Measurements from ENCODE around the gene CES3. TPM values are rescaled to one million over a fixed set of nuclear protein-coding genes. Genes with fewer than 3 reads are reported as not detected.
"Not testable (repeated sequence)": the region's sequence is repeated elsewhere in the genome, so short reads cannot be mapped to it uniquely, and the experiment has no call there.

Gene CES3
- total RNA-seq, 1 experiment from 2014 or later = 3.7 TPM

GRCh38 chr16:66956154-66956457, 5.0 kb upstream of the CES3 start:
- H3K4ac ChIP-seq (ENCODE audit: low read depth, low read length); H3K79me1 ChIP-seq (ENCODE audit: insufficient read depth, low read depth, low read length, poor library complexity, severe bottlenecking); H3K4me1 ChIP-seq (ENCODE audit: insufficient read depth, low read length); H2BK12ac ChIP-seq (ENCODE audit: insufficient read length, low read depth, low read length); H2BK15ac ChIP-seq (ENCODE audit: low read depth, low read length); H3K36me3 Mint-ChIP-seq (ENCODE audit: insufficient read depth in 1 of 3, low read depth in 3 of 3); H3K14ac ChIP-seq (ENCODE audit: insufficient read depth, low read length); H2BK20ac ChIP-seq (ENCODE audit: low read depth, low read length, poor library complexity, severe bottlenecking); H2AFZ ChIP-seq (ENCODE audit: low read length); H3K23me2 ChIP-seq (ENCODE audit: insufficient read length, low read depth, low read length, poor library complexity, severe bottlenecking); H2AK5ac ChIP-seq (ENCODE audit: insufficient read length, low read length); H3K9ac ChIP-seq (ENCODE audit: extremely low read depth, insufficient read length, low read length); H3K18ac ChIP-seq (ENCODE audit: insufficient read length, low read depth, low read length); H4K8ac ChIP-seq (replicated peaks; ENCODE audit: insufficient read length, low read depth, low read length); H4K20me1 ChIP-seq (ENCODE audit: control insufficient read depth, insufficient read depth, insufficient read length); H3T11ph ChIP-seq (ENCODE audit: low read length); H3K79me2 ChIP-seq (ENCODE audit: insufficient read depth, low read length); H3K27ac ChIP-seq (ENCODE audit: insufficient read length, low read depth, low read length); H3K27ac Mint-ChIP-seq; H3K27me3 ChIP-seq (ENCODE audit: insufficient read depth, low read length); H4K5ac ChIP-seq (ENCODE audit: insufficient read length, low read depth, low read length); H3K23ac ChIP-seq (ENCODE audit: insufficient read length, low read depth, low read length); H3K9me3 Mint-ChIP-seq; H2BK120ac ChIP-seq (ENCODE audit: low read depth, low read length, poor library complexity, severe bottlenecking); H2BK5ac ChIP-seq (ENCODE audit: insufficient read length, low read length); H3K56ac ChIP-seq (ENCODE audit: insufficient read length, low read depth, low read length); H3K4me3 Mint-ChIP-seq; H3K9me3 ChIP-seq (ENCODE audit: control insufficient read depth, low read depth, low read length); DNase-seq; H4K91ac ChIP-seq (ENCODE audit: insufficient read length, low read depth, low read length); H3K4me2 ChIP-seq (ENCODE audit: insufficient read depth, insufficient read length, low read length): not testable (repeated sequence)
- no CpG with 5 or more reads among the region's 1 CpG for WGBS (ENCODE audit: extremely low coverage, insufficient read length, low lambda C conversion rate)
- Mint-ChIP-seq H3K4me1 (peaks cover 10 to 18% of the 10 kb centered on the region in 2 experiments), H3K27me3 (ENCODE audit: low read depth) (peaks cover 18% of the 10 kb centered on the region)

Measured in H9 (cell line).